ENCODE results near the gene ZNF530.

ZNF530 gene

GRCh38 chr19:57611113-57611512 is 11.4 kb downstream of the ZNF530 start:
- POLR2A ChIA-PET: no interaction called here
- DNase-seq (ENCODE audit: extremely low spot score): no peak
- CTCF ChIA-PET: interaction anchor here (1.4 kb wide), 1 partner anchor 10 kb away, joined by 4 read pairs; no protein-coding TSS in a partner anchor
- no peak for TF ChIP-seq CTCF (IDR thresholded peaks at IDR 0.05; ENCODE audit: control extremely low read depth, extremely low read depth, low read depth, missing control alignments)

GRCh38 chr19:57613941-57614743 is 14.5 kb downstream of the ZNF530 start, which contains the start of gene ZNF134:
TSS of gene ZNF134 (plus strand) at chr19:57614242. CDS start at chr19:57619469, 5,227 bp downstream.
- DNase-seq (ENCODE audit: extremely low spot score): peak; percentile 96
- ChIA-PET CTCF (interaction anchor here (0.9 kb wide), 1 partner anchor 19 kb away, joined by 3 read pairs; the partner anchor contains the start of gene ZNF211), POLR2A (no interaction called here)
- no peak for TF ChIP-seq CTCF (IDR thresholded peaks at IDR 0.05; ENCODE audit: control extremely low read depth, extremely low read depth, low read depth, missing control alignments)

- ChIA-PET CTCF (no interaction called here), POLR2A (no interaction called here)
- no peak for DNase-seq (ENCODE audit: extremely low spot score)
- TF ChIP-seq CTCF (IDR thresholded peaks at IDR 0.05; ENCODE audit: control extremely low read depth, extremely low read depth, low read depth, missing control alignments): no peak
Observed at GRCh38 chr19:57615346-57615745, 15.7 kb downstream of the ZNF530 start.

- DNase-seq (ENCODE audit: extremely low spot score): no peak
- ChIA-PET POLR2A (no interaction called here), CTCF (no interaction called here)
- no peak for TF ChIP-seq CTCF (IDR thresholded peaks at IDR 0.05; ENCODE audit: control extremely low read depth, extremely low read depth, low read depth, missing control alignments)
Observed at GRCh38 chr19:57620673-57621348, 21.1 kb downstream of the ZNF530 start.

- CTCF ChIA-PET: interaction anchor here (1.0 kb wide), 1 partner anchor 11 kb away, joined by 3 read pairs; no protein-coding TSS in a partner anchor
- POLR2A ChIA-PET: no interaction called here
- DNase-seq (ENCODE audit: extremely low spot score): no peak
- no peak for TF ChIP-seq CTCF (IDR thresholded peaks at IDR 0.05; ENCODE audit: control extremely low read depth, extremely low read depth, low read depth, missing control alignments)
Observed at GRCh38 chr19:57623091-57623490, 23.4 kb downstream of the ZNF530 start.

- ChIA-PET POLR2A (no interaction called here), CTCF (interaction anchor here (1.0 to 1.2 kb wide), 4 partner anchors 19 to 226 kb away, joined by 3 to 7 read pairs (median 4); partner anchors contain the start of genes ZNF134 and ZNF551)
- peak; percentile 11 for TF ChIP-seq CTCF (IDR thresholded peaks at IDR 0.05; ENCODE audit: control extremely low read depth, extremely low read depth, low read depth, missing control alignments)
- DNase-seq (ENCODE audit: extremely low spot score): peak; percentile 96
Observed at GRCh38 chr19:57632987-57633831, 33.5 kb downstream of the ZNF530 start, which contains the start of gene ZNF211. TSS of gene ZNF211 (plus strand) at chr19:57633168. CDS start at chr19:57633347, 179 bp downstream.

Data from GM10248 (cell line).